ENCODE data around the gene COPS3.

Gene COPS3

DNA sequence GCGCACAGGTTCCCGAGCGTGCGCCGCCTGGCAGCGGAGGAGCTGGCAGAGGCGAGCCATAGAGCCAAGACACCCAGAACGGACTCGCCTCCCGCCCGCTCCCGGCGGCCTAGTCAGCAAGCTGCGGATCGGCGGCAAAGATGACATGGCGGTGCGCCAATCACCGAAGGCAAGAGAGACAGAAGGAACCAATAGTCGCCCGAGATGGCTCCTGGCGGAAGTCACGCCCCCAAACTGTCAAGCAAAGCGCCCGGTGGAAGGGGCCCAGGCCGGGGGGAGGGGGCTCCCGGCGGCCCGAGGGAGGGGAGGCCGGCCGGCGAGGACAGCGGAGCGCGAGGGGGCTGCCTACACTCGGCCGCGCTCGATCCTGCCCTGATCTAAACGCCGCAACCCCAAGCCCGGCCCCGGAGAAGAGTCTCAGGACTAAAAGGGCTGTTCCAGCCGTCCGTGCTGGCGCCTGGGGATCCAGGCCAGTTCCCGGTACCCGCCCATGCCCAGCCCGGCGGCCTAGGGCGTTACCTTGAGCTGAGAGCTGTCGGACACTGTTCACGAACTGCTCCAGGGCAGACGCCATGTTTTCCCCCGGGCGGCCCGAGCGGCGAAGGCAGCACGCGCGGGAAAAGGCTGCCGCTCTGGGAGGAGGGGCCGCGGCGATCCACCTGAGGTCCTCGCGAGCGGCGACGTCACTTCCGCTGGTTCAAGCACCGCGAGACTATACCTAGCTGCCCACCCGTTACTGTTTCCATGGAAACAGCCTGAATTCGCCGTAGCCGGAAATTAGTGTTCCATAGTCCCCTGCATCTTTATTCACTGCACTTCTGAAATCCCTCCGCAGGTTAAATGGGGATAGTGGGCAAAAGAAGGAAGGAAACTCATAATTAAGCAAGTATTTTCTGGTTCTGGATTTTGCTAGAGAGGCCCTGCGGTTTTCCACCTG lies at the start of gene COPS3:
TSS of gene COPS3 (minus strand) at position 634 of the 937 bp plus-strand sequence. CDS start at position 574, 60 bp downstream.
- peaks cover 35% of the 10 kb centered on the region for H3K4me1 Mint-ChIP-seq (ENCODE audit: low read depth)
- no peaks in the 10 kb centered on the region for H3K9me3 Mint-ChIP-seq
- peak within 1 kb of the TSS; percentile 90 for H3K27ac Mint-ChIP-seq
- no peaks in the 10 kb centered on the region for H3K27me3 Mint-ChIP-seq
- peaks cover 13% of the 10 kb centered on the region for H3K36me3 Mint-ChIP-seq (ENCODE audit: low read depth)
- peak within 1 kb of the TSS; percentile 94 for H3K4me3 Mint-ChIP-seq

DNA sequence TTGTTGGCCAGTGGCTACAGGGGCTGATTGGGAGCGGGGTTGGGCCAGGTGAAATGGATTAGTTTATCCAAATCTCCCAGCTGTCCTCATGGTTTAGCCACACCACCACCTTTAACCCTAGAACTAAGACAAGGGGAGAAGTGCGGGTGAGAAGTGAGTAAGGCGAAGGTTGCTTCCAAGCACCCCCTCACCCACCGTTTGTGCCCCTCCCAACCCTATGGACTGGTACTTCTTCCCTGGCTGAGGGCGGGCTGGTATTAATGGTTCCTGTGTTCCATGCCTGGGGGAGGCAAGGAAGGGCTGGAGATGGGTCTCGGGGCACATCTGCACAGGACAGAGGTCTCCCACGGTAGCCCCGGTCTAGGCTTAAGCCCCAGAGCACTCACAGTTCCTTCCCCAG lies 47.2 kb upstream of the COPS3 start:
- Mint-ChIP-seq H3K27me3 (no peaks in the 10 kb centered on the region), H3K27ac (no peak overlapping the region), H3K4me3 (no peak overlapping the region), H3K4me1 (ENCODE audit: low read depth) (no peaks in the 10 kb centered on the region), H3K36me3 (ENCODE audit: low read depth) (no peaks in the 10 kb centered on the region), H3K9me3 (no peaks in the 10 kb centered on the region)

GRCh38 chr17:17326275-17326875 lies 45.3 kb upstream of the COPS3 start:
- Mint-ChIP-seq H3K4me3 (no peak overlapping the region), H3K27ac (no peak overlapping the region), H3K9me3 (no peaks in the 10 kb centered on the region), H3K27me3 (no peaks in the 10 kb centered on the region), H3K4me1 (ENCODE audit: low read depth) (no peaks in the 10 kb centered on the region), H3K36me3 (ENCODE audit: low read depth) (no peaks in the 10 kb centered on the region)

DNA sequence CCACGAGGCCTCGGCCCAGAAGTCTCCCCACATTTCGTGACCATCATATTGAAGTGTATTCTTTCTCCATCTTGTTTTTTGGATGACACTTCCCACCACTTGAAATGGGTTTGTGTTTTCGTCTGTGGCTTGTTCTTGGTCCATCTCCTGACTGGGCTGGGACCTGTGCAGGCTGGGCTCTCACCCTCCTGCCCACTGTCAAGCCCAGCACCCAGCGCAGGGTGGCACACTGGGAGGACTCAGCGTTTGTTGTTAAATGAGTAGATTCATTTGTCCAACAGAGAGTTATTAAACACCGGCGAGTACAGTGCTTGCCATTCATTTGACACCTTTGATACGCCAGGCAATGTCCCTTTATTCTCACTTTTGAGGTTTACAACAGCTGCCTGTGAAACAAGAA lies 44.8 kb upstream of the COPS3 start:
- H3K27me3 Mint-ChIP-seq = no peaks in the 10 kb centered on the region
- no peaks in the 10 kb centered on the region for H3K4me1 Mint-ChIP-seq (ENCODE audit: low read depth)
- H3K4me3 Mint-ChIP-seq = no peak overlapping the region
- H3K27ac Mint-ChIP-seq = no peak overlapping the region
- no peaks in the 10 kb centered on the region for H3K9me3 Mint-ChIP-seq
- no peaks in the 10 kb centered on the region for H3K36me3 Mint-ChIP-seq (ENCODE audit: low read depth)

GRCh38 chr17:17325228-17325627 lies 44.2 kb upstream of the COPS3 start:
- Mint-ChIP-seq H3K27ac (no peak overlapping the region), H3K4me1 (ENCODE audit: low read depth) (no peaks in the 10 kb centered on the region), H3K36me3 (ENCODE audit: low read depth) (no peaks in the 10 kb centered on the region), H3K9me3 (no peaks in the 10 kb centered on the region), H3K4me3 (no peak overlapping the region), H3K27me3 (no peaks in the 10 kb centered on the region)

GRCh38 chr17:17324616-17325015 lies 43.6 kb upstream of the COPS3 start:
- Mint-ChIP-seq H3K27ac (no peak overlapping the region), H3K4me3 (no peak overlapping the region), H3K27me3 (no peaks in the 10 kb centered on the region)

DNA sequence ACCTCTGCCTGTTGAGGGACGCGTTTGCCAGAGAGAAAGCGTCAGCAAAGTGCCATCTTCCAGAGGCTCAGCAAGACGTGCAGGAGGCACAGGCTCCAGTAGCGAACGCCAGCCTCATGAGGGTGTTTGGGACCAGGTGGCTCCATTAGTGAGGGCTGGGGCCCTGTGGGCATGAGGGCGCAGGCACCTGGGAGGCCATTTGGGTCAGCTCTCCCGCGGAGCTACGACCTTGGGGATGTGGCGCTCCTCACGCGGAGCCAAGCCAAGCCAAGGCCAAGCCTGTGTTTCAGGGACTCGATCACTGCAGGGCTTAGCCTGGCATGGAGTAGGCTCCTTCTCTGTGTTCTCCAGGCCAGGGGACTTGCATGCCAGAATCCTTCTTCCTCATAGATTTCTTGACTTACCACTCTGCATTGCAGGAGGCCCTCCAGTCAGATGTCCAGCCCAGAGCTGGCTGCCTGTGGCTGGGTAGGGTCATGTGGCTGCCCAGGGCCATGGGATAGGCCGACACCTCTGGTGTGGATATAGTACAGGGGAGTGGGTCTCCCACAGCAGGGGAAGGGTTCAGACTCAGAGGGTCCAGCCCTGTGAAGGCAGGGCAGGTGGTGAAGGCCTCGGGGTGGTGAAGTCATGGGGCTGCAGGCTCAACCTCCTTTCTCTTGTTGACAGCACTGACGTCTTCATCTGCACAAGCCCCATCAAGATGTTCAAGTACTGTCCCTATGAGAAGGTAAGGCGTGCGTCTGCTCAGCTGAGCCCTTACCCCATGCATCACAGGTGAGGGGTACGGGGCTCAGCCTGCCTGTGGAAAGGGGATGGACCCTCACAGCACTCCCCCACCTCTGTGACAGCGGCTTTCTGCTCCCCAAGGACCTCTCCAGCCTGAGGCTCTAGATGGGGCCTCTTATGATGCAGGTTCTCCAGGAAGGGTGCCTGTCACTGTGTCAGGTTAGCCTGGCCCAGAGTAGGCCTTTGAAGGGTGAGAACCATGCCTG lies 41.8 kb upstream of the COPS3 start:
- Mint-ChIP-seq H3K36me3 (ENCODE audit: low read depth) (no peaks in the 10 kb centered on the region), H3K9me3 (no peaks in the 10 kb centered on the region), H3K27ac (no peak overlapping the region), H3K4me3 (no peak overlapping the region), H3K4me1 (ENCODE audit: low read depth) (no peaks in the 10 kb centered on the region), H3K27me3 (no peaks in the 10 kb centered on the region)

More at GRCh38 chr17:17324616-17325015, 43.6 kb upstream of the COPS3 start:
- Mint-ChIP-seq H3K9me3 (no peaks in the 10 kb centered on the region), H3K4me1 (ENCODE audit: low read depth) (no peaks in the 10 kb centered on the region), H3K36me3 (ENCODE audit: low read depth) (no peaks in the 10 kb centered on the region)

DNA sequence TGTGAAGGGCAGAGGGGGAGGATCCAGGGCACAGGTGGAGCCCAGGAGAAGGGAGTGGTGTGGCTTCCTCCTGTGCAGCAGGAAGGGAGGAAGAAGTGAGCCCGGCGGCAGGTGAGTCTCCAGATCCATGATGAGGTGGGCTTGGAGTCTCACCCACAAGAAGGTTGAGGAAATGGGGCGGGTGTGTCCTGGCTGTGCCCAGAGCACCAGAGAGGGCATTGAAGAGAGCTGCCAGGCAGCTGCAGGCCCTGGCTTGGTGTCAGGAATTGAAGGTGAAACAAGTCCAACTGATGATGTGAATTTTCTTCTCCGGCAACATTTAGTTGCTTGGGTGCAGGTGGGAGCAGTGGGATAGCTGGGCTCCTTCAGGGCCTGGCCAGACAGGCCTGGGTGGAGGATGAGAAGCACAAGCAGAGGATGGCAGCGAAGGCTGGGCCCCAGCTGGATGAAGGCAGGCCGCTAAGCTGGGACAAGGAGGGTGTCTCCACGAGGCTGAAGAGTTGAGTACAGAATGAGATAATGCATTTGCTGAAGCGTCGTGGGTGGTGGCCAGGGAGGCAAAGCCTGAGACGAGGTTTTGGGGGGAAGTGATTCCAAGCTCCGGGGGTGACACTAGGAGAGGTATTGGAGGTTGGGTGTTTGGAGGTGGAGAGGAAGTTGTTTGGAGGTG lies 40.4 kb upstream of the COPS3 start:
- Mint-ChIP-seq H3K9me3 (no peaks in the 10 kb centered on the region), H3K27me3 (no peaks in the 10 kb centered on the region), H3K4me3 (no peak overlapping the region), H3K4me1 (ENCODE audit: low read depth) (no peaks in the 10 kb centered on the region), H3K27ac (no peak overlapping the region), H3K36me3 (ENCODE audit: low read depth) (no peaks in the 10 kb centered on the region)

DNA sequence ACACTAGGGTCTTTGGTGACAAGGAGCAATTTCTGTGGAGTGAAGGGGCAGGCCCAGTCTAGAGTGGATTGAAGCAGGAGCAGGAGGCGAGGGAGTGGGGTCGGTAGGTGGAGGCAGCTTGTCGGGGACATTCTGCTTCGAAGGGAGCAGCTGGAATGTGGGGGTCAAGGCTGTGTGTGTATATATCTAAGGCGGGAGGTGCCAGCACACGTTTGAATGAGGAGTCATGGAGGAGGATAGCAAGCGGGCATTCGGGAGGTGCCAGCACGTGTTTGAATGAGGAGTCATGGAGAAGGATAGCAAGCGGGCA lies 39.8 kb upstream of the COPS3 start:
- no peaks in the 10 kb centered on the region for H3K36me3 Mint-ChIP-seq (ENCODE audit: low read depth)
- H3K4me1 Mint-ChIP-seq (ENCODE audit: low read depth) = no peaks in the 10 kb centered on the region
- no peak overlapping the region for H3K27ac Mint-ChIP-seq
- no peaks in the 10 kb centered on the region for H3K9me3 Mint-ChIP-seq
- no peak overlapping the region for H3K4me3 Mint-ChIP-seq
- no peaks in the 10 kb centered on the region for H3K27me3 Mint-ChIP-seq

GRCh38 chr17:17320188-17320910 lies 39.3 kb upstream of the COPS3 start:
- H3K36me3 Mint-ChIP-seq (ENCODE audit: low read depth) = no peaks in the 10 kb centered on the region
- no peaks in the 10 kb centered on the region for H3K9me3 Mint-ChIP-seq
- H3K4me3 Mint-ChIP-seq = no peak overlapping the region
- H3K4me1 Mint-ChIP-seq (ENCODE audit: low read depth) = no peaks in the 10 kb centered on the region
- no peaks in the 10 kb centered on the region for H3K27me3 Mint-ChIP-seq
- no peak overlapping the region for H3K27ac Mint-ChIP-seq

DNA sequence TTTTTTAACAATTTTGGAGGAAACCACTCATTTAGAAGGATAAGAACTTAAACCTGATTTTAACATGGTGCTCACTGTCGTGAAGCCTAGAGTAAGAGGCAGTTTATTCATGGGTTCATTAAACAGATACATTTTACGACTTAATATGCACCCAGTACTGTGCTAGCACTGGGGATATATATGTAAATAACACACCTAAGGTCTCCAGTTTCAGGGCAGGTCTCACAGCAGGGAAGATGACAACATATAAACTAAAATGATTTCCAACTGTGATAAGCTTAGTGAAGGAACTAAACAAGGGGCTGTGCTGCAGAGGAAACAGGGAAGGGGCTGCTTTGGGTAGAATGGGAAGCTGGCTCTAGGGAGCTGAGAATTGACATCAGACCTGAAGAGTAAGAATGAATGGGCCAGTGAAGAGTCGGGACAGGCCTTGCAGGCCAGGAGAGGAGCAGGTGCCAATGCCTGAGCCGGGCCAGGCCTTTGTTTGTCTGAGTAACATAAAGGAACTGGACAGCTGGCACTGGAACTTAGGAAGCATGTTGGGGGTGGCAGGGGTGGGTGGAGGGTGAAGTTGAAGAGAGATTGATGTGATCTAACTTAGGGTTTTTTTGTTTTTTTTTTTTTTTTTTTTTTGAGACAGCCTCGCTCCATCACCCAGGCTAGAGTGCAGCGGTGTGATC lies 34.2 kb upstream of the COPS3 start:
- no peak overlapping the region for H3K4me3 Mint-ChIP-seq
- H3K27ac Mint-ChIP-seq = no peak overlapping the region
- H3K9me3 Mint-ChIP-seq = no peaks in the 10 kb centered on the region
- no peaks in the 10 kb centered on the region for H3K27me3 Mint-ChIP-seq
- H3K4me1 Mint-ChIP-seq (ENCODE audit: low read depth) = no peaks in the 10 kb centered on the region
- H3K36me3 Mint-ChIP-seq (ENCODE audit: low read depth) = peaks cover 5% of the 10 kb centered on the region

DNA sequence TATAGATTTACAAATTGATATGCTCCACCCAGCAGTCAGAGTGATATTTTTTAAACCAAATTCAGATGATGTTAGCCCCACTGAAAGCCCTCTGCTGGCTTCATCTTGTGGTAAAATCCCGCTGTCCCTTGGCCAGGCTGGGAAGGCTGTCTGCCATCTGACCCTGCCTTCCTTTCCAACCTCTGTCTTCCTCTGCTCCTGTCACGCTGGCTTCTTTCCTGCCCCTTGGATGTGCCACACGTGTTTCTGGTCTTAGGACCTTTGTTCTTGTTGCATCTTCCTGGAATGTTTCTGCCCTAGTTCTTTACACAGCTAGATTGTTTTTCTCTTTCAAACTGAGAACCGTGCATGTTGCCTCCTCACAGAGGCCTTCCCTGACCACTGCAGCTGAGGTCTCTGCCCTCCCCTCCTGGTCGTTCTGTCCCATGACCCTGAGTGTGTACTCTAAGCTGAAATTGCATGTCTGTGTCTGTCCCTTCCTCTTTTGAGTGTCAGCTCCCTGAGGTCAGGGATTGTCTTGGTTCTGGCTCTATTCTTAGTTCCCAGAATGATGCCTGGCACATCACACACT lies 33.5 kb upstream of the COPS3 start:
- Mint-ChIP-seq H3K36me3 (ENCODE audit: low read depth) (peaks cover 5% of the 10 kb centered on the region), H3K27ac (no peak overlapping the region), H3K9me3 (no peaks in the 10 kb centered on the region), H3K4me3 (no peak overlapping the region), H3K27me3 (no peaks in the 10 kb centered on the region), H3K4me1 (ENCODE audit: low read depth) (no peaks in the 10 kb centered on the region)

DNA sequence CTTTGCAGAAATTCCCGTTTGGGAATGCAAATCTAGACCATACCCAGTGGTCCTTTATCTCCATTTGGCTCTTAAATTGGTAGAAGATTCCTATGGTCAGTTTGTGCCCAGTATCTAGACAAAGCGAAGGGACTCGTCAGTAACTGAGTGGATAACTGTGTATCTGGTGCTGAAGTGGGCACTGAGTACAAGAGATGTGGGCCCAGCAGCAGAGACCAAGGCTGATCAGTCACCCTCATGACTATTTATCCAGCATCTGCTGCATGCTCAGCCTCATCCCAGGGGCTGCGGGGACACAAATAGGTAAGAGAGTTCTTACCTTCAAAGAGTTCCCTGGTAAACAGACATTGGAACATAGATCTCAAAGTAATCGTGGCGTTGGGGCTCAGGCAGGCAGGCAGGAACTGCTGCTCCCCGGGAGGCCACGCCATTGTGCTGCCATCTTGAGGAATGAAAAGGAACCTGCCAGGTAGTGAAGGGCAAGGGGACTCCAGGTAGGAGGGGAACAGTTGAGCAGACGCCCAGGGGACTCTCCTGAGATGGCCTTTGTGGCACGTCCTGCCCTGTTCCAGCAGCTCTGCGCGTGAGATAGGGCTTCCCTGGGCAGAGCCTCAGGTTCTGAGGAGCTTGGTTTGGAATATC lies 32.4 kb upstream of the COPS3 start:
- H3K4me3 Mint-ChIP-seq = no peak overlapping the region
- peaks cover 5% of the 10 kb centered on the region for H3K36me3 Mint-ChIP-seq (ENCODE audit: low read depth)
- H3K27me3 Mint-ChIP-seq = no peaks in the 10 kb centered on the region
- H3K9me3 Mint-ChIP-seq = no peaks in the 10 kb centered on the region
- no peaks in the 10 kb centered on the region for H3K4me1 Mint-ChIP-seq (ENCODE audit: low read depth)
- no peak overlapping the region for H3K27ac Mint-ChIP-seq
